Putamen (tissue), 1 donor: Measurements from ENCODE around the gene STX8.
"Not testable (repeated sequence)": the region's sequence is repeated elsewhere in the genome, so short reads cannot be mapped to it uniquely, and the experiment has no call there.

ENCODE experiments used
- DNase-seq: peaks from one replicate; pipeline ENCODE4 v3.0.0-alpha.2; 2016; ENCODE audit warnings: low spot score

The STX8 gene

DNA sequence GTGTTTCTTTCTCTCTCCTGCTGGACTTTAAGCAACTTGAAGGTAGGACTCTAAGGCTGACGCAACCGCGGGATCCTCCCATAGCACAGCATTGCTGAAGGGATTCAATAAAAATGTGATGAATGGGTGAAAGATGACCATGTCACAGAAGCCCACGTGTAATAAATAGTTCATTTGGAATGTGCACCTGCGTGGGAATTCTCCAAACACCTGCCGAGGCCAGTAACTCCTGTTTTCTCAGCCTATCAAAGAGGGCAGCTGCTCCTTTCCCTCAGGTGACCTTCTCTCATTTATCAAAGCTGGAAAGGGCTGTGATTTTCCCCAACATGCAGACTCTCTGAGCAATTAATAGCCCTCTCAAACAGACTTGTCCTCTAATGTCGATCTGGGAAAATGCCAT is 235.7 kb downstream of the STX8 start:
- DNase-seq = no peak

DNA sequence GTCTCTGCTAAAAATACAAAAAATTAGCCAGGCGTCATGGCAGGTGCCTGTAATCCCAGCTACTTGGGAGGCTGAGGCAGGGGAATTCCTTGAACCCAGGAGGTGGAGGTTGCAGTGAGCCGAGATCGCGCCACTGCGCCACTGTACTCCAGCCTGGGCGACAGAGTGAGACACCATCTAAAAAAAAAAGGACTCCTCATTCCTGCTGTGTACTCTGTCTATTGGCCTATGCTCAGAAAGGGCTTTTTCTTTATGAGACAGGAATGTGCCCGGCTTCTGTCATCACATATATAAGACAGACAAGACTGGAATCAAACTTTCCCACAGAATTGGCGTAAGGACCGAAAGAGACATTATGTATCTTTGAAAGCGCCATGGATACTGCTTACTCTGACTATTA is 236.1 kb downstream of the STX8 start:
- DNase-seq = not testable (repeated sequence)

DNA sequence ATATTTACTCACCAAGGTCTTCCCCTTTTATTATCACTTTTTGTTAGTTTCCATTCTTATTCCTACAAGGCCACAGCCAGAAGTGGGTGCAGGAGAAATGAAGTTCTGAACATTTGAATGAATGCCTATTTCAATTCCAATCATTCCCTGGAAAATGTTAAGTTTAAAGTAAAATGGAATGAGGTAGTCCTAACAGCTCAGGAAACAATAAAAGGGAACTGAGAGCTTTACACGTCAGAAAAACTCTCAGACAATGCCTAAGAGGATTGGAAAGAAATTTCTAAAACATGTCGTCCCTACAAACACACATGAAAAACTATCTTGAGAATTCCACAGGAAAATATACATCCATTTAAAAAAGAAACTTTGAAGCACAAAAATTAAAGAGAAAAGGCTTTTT is 238.8 kb downstream of the STX8 start:
- DNase-seq = no peak

DNA sequence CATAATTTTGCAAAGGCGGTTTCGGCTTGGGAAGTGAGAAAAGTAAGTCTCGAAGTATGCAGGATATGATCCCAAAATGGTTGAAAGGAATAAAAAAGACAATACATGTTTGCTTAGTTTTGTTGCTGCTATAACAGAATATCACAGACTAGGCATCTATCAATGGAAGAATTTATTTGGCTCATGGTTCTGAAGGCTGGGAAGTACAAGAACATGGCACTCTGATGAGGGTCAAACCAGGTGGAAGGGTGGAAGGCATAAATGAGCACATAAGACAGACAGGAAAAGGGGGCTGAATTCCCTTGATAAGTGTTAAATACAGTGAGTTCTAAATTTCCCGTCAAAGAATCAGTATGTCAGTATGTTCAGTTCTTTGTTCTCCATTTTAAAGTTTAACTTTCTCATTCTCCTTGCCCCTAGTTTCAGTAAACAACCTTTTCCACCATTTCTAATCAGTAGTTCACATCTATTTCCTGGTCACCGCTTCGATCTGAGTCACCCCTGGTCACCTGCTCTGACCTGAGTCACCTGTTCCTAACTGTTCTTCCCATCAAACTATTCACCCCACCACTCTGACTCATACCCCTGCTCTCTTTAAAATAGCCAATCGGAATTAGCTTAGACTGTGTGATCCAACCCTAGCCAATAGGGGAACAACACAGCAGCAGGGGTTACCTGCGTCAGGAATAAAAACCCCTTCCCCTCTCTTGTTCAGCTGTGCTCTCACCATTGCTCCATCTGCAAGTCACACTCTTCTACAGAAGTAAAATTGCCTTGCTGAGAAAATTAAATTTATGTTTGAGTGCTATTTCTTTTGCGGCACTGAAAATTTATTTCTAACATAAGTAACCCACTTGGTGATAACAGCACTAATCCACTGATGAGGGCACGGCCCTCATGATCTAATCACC is 240.8 kb downstream of the STX8 start:
- DNase-seq = no peak

DNA sequence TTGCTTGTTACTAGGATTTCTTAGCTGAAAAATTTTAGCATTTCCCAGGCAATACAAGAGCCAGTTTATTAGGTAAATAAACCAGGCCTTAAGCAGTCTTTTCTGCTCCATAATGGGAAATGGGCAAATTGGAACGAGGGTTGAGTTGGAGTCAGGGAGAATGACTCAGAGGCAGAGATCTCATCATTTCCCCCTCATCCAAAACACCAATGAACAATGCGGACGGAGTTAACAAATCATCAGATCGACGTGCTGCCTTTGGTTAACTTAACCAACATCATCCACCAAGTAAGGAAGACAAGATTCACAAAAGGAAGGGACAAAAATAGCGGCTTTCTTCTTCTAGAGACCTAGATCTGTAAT is 243.5 kb downstream of the STX8 start:
- DNase-seq = peak; percentile 35

DNA sequence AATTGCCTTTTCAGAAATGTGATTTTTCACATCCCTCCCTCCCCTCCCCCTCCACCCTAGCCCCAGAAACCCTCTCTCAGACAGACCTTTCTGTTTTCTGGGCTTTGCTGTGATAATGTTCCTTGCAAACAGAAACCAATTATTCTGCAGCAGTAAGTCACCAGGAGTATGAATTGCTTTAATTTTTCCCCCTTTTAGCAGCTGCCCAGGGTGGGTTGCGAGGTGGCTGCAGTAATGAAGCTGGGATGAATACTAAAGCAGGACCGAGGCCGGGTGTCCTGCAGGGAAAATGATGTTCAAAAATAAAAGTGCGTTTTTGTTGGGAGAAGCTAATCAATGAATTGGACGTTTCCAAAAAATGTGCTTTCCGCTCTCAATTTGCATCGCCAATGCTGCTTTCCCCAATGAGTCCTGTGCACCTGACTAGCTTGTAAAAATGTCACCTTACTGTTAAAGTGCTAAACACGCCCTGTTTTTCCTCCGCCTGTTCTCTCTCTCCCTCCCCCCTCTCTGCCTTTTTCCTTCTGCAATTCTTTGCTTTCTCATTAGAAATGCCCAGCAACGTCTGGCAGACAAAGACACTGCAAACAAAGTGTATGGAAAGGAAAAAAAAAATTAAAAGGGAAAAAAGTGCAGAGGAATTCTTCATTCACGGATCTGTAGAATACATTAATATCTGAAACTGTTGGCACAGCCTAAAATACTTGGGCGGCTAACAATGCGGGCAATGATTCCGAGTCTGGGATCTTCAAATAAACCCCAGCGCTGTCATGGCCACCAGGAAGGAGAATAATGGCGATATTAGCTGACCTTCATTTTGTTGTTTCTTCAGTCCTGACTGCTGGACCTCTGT is 244.1 kb downstream of the STX8 start:
- peak; percentile 35 for DNase-seq

DNA sequence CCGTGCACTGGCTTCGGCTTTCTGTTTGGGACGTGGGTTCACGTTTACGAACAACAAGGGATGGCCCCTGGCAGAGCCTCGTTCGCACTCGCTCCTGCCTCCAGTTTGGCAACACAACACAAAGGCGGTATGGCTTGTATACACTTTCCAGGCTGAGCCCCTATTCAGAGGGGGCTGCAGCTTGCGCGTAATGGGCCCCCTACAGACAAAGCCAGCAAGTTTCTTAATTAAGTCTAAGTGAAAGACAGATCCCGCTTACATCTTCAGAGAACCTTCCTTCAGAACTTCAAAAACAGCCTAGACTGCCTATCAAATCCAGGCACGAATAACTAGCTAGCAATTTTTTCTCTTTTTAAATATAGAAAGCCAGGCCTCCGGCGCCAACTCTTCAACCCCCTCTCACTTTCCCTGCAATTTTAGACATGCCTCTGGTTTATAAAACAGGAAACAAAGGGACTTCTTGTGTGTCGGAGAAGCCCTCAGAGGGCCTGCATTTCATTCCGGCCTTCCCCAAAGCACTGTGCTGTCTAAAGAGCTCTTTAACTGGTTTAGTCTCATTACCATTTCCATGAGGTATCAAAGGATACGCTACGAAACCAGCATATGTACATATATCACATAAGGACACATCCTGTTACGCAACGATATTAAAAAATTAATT is 244.9 kb downstream of the STX8 start:
- peak; percentile 27 for DNase-seq

DNA sequence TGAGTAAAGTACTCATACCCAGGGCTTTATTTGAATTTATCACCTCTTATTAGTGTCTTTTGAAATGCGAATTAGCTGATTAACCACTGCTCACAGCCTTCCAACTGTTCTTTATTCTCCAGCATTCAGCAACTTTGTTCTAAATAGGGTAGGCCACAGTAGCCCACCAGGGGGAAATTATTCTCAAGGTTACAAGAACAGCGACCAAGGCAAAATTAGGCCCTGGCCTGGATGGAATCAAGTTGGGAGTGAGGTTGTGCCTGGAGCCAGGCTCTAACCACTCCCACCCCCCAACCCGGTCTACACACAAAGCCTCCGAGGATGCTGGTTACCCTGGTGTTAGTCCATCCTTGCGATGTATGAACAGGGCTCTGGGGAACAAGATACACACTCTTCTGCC is 245.5 kb downstream of the STX8 start:
- DNase-seq = peak; percentile 5

DNA sequence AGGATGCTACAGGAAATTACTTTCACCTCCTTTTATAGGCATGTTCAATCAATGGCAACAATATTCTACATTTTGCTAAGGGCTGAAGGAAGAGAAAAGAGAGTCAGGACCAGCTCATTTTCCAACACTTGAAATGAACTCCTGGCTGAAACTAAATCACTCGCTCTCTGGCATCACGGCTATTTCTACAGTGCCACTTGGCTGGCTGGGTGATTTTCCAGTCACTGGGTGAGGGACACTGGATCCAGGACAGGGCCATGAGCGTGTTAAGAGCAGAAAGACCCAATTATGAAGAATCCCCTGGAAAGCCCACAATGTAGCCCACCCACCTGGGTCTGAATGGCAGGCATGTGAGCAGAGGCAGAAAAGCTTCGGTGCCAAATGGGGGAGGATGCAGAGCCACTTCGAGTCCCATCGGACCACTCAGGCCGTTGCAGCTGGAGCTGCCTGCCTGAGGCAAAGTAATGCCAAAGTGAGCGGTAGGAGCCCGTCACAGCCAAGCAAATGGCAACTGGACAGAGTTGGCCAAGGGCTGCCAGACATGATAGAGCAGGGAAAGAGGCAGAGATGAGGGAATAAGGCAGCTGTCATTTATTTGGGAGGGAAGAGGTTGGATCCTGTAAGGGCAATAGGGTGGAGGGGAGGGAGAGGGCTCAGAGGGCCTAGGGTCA is 246.2 kb downstream of the STX8 start:
- peak; percentile 30 for DNase-seq

DNA sequence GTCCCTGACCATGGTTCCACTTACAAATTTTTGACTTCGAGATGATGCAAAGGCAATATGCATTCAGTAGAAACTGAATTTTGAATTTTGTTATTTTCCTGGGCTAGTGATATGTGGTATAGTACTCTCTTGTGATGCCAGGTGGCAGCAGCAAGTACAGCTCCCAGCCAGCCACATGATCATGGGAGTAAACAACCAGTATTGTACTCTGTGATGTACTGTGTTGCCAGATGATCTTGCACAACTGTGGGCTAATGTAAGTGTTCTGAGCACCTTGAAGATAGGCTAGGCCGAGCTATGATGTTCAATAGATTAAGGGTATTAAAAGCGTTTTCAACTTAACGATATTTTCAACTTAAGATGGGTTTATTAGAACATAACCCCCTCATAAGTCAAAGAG is 250.8 kb downstream of the STX8 start:
- DNase-seq = no peak

DNA sequence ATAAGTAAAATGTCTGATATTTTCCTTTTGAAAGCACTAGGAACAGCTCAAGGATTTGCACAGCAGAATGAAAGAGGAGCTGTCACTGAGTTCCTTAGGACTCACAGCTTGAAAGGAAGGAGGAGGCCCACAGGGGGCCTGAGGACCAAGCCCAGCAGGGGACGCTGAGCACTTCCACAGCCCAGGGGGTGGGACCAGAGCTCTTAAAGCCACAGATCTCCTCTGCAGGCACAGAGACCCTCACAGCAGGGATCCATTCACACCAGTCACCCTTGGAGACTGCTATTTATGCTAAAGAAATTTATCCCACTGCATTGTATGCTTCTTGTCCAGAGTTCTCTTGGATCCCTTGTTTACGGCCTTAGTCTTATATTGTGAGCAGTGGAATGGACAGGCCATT is 253.3 kb downstream of the STX8 start:
- DNase-seq = no peak

DNA sequence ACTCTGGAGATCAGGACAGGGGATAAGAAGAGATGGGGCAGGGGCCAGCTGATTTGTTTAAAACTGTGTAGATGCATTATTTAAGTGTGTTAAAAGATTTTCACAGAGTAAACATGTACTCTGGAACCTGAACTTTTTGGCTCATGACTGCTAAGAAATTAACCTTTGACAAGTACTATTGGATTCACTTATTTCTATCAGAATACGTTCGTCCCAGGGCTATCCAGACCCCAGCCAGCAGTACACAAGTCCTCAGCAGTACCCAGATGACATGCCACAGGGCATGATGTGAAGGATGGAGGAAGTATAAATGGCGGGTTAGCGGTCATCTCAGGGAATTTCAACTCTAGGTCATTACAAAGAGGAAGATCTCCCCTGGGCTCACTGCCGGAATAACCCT is 253.7 kb downstream of the STX8 start:
- DNase-seq = no peak

DNA sequence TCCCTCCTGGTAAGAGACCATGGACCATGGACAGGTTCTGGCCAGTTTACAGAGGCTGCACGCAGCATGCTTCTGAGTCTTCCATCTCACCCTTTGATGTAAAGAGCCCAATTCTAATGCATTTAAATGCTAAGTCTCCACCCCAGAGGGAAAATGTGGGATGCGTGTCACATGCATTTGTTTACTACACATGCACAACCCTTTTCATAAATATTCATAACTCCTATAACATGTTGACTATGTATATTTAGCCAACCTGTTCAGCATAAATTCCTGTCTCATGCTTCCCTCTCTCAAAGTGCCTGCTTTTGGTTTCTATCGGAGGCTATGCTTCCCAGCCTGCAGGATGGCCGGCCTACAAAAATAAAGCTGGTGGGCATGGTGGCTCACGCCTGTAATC is 260.3 kb downstream of the STX8 start:
- DNase-seq = no peak

DNA sequence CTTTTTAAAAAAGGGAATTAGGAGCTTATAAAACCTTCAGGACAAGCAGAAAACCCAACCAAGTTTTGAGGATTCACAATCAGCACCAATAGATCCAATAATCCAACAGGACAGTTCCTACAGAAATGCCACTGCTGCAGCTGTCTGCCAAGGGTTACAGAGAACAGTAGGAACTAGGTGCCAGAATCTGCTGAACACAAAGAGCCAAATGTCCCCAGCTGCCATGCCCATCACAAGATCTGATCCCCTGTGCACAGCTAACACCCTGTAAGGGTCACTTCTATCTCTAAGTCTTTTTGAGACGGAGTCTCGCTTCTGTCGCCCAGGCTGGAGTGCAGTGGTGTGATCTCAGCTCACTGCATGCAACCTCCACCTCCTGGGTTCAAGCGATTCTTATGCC is 262.3 kb downstream of the STX8 start:
- DNase-seq = peak; percentile 30

DNA sequence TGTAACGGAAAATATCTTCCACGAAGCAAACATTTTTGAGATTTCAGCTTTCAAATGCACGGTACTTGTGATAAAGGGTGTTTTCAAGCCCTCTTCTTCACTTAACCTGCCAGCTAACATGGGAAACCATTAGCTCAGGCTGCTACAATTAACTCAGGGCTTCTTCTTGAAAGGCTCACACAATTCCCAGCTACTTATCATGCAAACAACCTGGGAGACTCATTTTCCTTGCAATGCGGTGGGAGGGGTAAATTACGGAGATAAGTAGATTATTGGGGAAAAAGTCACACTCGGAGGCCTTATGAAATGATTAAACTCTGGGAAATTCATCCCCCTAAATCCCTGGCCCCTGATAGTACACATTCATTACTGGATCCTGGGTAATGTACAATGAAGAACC is 266.4 kb downstream of the STX8 start:
- DNase-seq = no peak

DNA sequence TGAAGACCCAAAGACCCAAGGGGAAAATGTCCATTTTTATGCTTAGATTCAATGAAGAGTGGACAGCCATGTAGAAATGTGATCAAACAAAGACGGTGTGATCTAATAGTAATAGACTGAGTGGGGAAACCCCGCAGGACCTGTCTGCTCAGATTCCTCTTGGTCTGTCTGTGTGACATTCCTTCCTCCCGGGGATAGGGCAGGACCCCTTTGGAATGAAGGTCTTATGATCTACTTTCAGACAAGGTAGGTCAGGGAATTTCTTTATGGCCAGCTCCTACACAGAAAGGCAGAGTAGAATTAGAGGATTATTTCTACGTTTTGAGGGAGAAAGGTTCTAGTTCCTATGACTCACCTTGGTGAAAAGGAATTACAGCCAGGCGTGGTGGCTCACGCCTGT is 267.6 kb downstream of the STX8 start:
- no peak for DNase-seq

DNA sequence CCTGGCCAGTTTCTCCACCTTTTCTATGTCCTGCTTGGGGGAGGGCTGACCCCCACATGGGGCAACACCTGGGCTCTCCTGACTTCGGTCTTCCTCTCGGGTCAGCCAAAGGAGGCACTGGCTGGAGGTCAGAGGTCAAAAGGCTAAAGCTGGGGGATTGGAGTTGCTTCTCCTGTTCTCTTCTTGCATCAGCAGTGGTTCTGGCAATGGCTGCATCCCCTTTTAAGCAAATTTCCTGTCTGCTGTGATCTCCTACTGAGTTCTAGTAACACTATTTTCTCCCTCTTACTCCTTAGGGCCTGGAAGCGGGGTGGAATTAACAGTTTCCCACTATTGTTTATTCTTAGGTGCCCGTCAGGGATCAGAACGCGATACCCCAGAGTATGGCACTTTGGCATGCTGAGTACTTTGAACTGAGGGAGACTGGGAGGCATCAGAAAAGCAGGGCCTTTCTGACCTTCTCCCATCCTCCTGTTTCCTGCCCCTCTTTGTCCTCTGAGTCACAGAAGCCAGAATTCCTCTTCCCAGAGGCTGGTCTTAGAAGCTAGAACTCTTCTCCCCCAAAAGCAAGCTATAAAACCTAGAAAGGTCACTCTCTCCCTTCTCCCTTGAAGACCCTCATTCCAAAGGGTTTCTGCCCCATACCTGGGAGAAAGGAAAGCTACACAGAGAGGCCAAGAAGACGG is 268.2 kb downstream of the STX8 start:
- DNase-seq = no peak

DNA sequence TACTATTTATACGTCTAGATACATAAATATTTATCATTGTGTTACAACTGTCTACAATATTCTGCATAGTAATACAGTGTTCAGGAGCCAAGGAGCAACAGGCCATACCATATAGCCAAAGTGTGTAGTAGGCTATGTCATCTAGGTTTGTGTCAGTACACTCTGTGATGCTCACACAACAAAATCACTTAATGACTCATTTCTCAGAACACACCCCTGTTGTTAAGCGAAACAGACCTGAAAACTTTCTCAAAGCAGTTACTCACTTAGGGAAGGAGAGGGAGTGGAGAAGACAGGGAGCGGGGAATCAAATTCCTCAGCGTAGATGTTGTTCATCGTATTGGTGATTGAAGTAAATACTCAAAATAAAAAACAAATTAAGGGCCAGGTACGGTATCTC is 269.5 kb downstream of the STX8 start:
- DNase-seq = no peak

DNA sequence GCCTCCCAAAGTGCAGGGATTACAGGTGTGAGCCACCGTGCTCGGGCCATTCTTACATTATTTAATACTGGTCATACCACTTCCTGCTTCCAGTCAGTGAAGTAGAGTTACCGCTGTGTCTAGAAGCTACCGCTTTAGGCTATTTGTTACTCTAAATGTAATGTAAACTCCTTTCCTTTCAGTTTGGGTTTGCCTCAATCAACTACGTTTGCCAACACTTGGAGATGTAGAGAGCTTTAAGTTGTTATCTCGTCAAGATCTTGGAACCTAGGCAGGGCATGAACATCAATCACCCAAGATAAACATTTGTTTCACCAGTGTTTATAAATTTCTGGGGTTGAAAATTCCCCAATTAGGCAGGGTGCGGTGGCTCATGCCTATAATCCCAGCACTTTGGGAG is 275.9 kb downstream of the STX8 start:
- no peak for DNase-seq

DNA sequence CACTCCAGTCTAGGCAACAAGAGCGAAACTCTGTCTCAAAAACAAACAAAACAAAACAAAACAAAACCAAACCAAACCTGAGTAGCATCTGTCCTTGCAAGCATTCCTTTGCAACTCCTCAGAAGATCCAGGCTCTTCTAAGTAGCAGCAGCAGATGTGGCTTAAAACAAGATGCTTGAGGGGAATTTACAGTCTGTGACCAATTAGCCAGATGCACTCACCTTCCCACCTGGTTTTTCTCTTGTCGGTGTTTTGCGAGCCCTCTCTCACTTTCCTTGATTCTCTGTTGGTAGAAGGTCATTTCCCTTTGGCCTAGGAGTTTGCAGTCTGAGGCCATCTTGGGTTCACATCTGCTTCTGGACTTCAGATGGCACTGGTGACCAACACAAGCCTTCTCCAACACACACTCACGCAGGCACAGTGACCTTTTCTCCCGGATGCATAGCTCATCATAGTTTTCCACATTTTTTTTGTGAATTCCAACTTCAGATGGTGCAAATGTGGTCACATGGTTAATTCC is 276.8 kb downstream of the STX8 start:
- DNase-seq = no peak

DNA sequence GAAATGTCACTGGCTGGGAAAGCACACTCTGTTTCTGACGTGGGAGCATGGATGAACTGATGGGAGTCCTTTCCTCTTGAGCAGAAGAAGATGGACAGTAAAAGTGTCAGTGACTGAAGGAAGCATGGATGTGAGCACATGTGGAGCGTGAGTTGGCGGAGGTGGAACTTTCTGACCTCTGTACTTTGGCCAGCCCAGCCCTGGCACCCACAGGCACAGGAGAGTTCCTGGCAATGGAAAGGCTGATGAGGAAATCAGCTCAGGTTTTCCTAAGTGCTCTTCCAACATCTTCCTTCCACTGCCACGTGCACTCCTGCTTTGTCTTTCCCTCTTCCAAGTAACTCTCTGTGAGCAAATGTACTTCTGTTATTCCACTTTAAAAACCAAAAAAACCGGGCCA is 277.5 kb downstream of the STX8 start:
- no peak for DNase-seq
